Muscle layer of colon (tissue), 2 donors: ENCODE data around the gene SLC26A4.

Experiments
- H3K27ac ChIP-seq: one replicate; pipeline ENCODE4 v1.7.0; 2013; ENCODE audit warnings: low read depth, mild to moderate bottlenecking, low read length, moderate library complexity
- H3K27me3 ChIP-seq, 2 donors: one replicate each; pipeline ENCODE4 v1.7.0; 2013; ENCODE audit warnings: low read length in 2 of 2, mild to moderate bottlenecking in 2 of 2; ENCODE audit not compliant: insufficient read depth in 2 of 2, control insufficient read depth in 1 of 2
- H3K36me3 ChIP-seq: one replicate; pipeline ENCODE4 v1.7.0; 2013; ENCODE audit warnings: mild to moderate bottlenecking, low read length; ENCODE audit not compliant: insufficient read depth
- H3K4me1 ChIP-seq: one replicate; pipeline ENCODE4 v1.7.0; 2013; ENCODE audit warnings: mild to moderate bottlenecking, low read length; ENCODE audit not compliant: insufficient read depth
- H3K4me3 ChIP-seq, 2 donors: one replicate each; pipeline ENCODE4 v1.7.0; 2013; ENCODE audit warnings: low read length in 2 of 2, low read depth in 1 of 2, mild to moderate bottlenecking in 1 of 2, moderate library complexity in 1 of 2
- H3K9ac ChIP-seq: one replicate; pipeline ENCODE4 v1.7.0; 2013; ENCODE audit warnings: low read length
- H3K9me3 ChIP-seq: one replicate; pipeline ENCODE4 v1.7.0; 2013; ENCODE audit warnings: mild to moderate bottlenecking, low read length
- donor health status: abdominal sarcoma.
- donor health status: Adenocarcinoma of cecum.

Gene SLC26A4

DNA sequence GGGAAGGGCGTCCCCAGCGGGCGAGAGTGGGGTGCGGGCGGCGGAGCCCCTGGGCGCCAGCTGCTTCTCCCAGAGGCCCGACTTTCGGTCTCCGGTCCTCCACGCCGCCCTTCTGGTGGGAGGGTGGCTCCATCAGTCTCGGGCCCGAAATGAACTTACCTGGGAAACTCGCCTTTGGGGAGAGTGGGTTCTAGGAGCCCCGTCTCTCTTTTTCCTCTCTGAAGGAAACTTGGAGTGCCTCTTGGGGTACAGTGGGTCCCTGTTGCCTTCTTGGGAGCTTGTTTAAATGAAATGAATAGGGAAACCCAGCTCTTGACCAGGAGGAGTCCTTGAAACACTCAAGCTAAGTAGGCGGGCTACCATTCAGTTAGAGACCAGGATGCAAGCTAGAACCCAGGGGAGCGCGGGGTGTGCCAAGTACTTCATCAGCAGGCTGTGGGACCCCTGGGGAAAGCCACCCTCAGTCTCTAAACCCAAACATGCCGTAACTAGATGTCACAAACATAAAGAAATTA lies 1.3 kb downstream of the SLC26A4 start:
- Histone ChIP-seq H3K27me3 (peaks cover 13 to 30% of the 10 kb centered on the region in 2 donors), H3K36me3 (no peaks in the 10 kb centered on the region), H3K9ac (no peak overlapping the region), H3K27ac (no peak overlapping the region), H3K4me3 (peak overlapping the region; percentile 61 to 71), H3K9me3 (no peaks in the 10 kb centered on the region), H3K4me1 (peaks cover 4% of the 10 kb centered on the region)

DNA sequence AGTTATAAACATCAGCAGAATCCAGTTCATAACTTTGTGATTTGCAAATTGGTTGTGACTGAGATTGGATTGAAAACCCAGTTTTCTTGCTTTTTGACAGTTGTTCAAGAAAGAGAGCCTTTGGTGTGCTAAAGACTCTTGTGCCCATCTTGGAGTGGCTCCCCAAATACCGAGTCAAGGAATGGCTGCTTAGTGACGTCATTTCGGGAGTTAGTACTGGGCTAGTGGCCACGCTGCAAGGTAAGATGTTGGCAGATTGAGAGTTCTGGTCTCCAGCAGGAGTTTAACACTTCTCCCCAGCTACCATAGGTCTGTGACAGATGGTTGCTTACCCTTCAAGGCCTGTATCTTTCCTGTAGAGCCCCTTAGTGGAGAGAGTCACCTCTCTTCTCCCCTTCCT lies 2.6 kb downstream of the SLC26A4 start:
- no peaks in the 10 kb centered on the region for H3K9me3 ChIP-seq

DNA sequence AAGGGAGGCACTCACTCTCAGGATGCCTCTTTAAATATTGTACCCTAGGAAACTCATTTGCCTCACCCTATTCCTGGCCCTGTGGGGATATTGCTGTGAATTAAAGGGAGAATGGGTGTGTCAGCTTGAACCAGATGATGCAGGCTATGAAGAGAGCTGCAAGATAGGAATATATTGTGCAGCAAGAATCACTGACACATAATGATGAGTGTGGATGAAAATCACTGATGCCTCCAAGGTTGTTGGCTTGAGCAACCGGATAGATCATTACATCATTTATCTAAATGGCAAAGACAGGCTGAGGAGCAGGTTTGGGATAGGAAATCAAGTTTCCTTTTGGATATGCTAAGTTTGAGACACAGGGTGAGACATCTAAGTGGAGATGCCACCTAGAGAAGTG lies 6.2 kb downstream of the SLC26A4 start:
- no peaks in the 10 kb centered on the region for H3K9me3 ChIP-seq
- no peak overlapping the region for H3K4me3 ChIP-seq
- no peaks in the 10 kb centered on the region for H3K36me3 ChIP-seq
- no peak overlapping the region for H3K9ac ChIP-seq
- peaks cover 3% of the 10 kb centered on the region for H3K4me1 ChIP-seq
- peaks cover 4 to 10% of the 10 kb centered on the region in 2 donors for H3K27me3 ChIP-seq
- H3K27ac ChIP-seq: no peak overlapping the region

More for the DNA sequence above, 2.6 kb downstream of the SLC26A4 start:
- H3K36me3 ChIP-seq: no peaks in the 10 kb centered on the region
- no peak overlapping the region for H3K4me3 ChIP-seq
- no peak overlapping the region for H3K27ac ChIP-seq
- H3K27me3 ChIP-seq: peaks cover 13 to 30% of the 10 kb centered on the region in 2 donors
- H3K9ac ChIP-seq: no peak overlapping the region
- H3K4me1 ChIP-seq: peaks cover 4% of the 10 kb centered on the region

DNA sequence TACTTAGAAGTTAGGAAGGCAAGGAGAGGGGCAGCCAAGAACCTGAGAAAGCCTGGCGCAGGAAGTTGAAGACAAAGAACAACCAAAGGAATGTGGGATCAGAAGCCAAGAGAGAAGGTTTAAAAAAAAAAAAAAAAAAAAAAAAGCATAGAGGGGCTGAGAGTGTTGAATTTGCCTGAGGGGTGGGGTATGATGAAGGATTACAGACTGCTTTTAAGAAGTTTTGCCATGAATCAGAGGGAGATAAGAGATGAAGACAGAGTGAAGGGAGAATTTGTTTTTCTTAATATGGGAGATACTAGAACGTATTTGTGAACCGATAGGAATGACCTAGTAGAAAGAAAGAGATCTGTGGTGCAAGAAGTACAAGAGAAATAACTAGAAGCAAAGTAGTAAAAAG lies 6.7 kb downstream of the SLC26A4 start:
- H3K4me1 ChIP-seq: no peaks in the 10 kb centered on the region
- no peak overlapping the region for H3K9ac ChIP-seq
- H3K27ac ChIP-seq: no peak overlapping the region
- no peaks in the 10 kb centered on the region for H3K36me3 ChIP-seq
- H3K9me3 ChIP-seq: no peaks in the 10 kb centered on the region
- H3K27me3 ChIP-seq: peaks cover 4% of the 10 kb centered on the region in 2 donors
- H3K4me3 ChIP-seq: no peak overlapping the region

DNA sequence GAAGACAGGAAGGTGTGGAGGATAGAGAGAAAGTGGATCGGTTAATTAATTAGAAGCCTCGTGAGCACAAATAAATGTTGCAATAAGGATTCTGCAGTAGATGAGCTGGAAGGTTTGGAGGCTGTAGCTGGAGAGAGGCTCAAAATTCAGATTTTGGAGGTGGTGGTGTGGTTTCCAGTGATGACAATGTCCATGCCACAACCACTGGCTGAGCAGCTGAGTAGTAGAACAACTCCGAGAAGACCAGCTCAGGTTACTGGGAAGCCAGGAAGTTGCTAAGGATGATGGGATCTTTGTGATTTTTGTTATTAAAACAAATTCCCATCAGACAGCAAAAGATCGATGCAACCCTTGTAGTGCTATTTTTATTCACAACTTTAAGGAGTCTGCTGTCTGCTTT lies 7.7 kb downstream of the SLC26A4 start:
- H3K9me3 ChIP-seq: no peaks in the 10 kb centered on the region
- H3K27ac ChIP-seq: no peak overlapping the region
- no peaks in the 10 kb centered on the region for H3K4me1 ChIP-seq
- no peaks in the 10 kb centered on the region for H3K36me3 ChIP-seq
- H3K4me3 ChIP-seq: no peak overlapping the region
- H3K9ac ChIP-seq: no peak overlapping the region
- H3K27me3 ChIP-seq: peaks cover 0 to 1% of the 10 kb centered on the region in 2 donors

DNA sequence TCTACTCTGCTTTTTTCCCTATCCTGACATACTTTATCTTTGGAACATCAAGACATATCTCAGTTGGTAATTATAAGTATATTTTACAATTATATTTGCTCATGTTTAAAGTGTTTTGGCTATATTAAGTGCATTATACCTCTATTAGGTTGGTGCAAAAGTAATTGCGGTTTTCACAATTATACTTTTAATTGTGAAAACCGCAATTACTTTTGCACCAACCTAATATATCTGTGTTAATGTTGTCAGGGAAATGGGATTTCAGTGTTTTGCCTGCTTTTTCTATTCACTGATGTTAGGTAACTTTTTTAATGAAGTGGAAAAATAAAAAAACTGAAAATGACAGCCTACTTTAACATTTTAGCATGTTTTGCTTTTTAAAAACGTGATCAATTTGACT lies 11.6 kb downstream of the SLC26A4 start:
- Histone ChIP-seq H3K36me3 (no peaks in the 10 kb centered on the region), H3K27me3 (no peaks in the 10 kb centered on the region), H3K4me1 (no peaks in the 10 kb centered on the region), H3K9ac (no peak overlapping the region), H3K4me3 (no peak overlapping the region), H3K27ac (no peak overlapping the region), H3K9me3 (no peaks in the 10 kb centered on the region)

DNA sequence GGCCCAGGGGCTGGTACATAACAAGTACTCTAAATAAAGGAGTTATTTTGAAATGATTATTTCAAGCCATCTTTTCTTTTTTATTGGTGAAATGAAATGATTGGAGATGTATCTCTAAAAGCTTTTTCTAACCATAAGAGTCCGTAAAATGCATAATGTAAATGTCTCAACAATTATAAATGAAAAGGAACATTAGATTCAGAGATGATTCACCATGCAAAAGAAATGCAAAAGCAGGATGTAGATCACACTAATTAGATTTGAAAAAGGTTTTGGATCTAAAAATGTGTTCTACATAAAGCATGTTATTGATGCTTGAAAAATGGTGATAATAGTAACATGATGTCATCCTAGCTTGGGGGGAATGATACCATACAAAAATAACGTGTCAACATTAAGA lies 15.6 kb downstream of the SLC26A4 start:
- H3K27ac ChIP-seq: no peak overlapping the region
- no peaks in the 10 kb centered on the region for H3K9me3 ChIP-seq
- H3K9ac ChIP-seq: no peak overlapping the region
- no peaks in the 10 kb centered on the region for H3K27me3 ChIP-seq
- H3K4me3 ChIP-seq: no peak overlapping the region
- H3K4me1 ChIP-seq: no peaks in the 10 kb centered on the region
- no peaks in the 10 kb centered on the region for H3K36me3 ChIP-seq

DNA sequence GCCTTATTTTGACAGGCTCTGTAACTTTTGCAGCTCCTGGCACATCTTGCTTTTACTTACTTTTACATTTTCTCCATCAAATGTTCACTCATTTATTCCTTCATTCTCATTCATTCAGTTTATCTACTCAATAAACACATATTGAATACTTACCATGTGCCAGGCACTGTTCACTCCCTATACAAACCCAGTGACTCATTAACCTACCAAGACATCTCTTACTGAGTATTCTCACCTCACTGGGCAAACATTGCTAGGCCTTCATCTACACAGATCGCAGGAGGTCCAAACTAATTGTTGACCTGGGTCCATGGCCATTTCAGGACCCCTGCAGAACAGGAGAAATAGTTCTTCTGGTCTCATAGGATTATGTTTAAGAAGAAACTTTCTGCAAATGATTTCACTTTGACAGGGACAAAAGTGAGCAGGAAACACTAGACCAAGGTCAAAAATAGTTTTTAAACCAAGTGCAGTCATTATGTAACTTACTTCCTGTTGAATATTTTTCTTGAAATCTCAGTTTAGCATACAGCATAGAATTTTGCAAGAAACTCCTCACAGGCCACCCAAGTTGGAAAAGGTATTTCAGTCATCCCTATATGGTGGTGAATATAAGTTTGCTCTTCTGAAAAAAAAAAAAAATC lies 17.6 kb downstream of the SLC26A4 start:
- Histone ChIP-seq H3K27ac (no peak overlapping the region), H3K36me3 (no peaks in the 10 kb centered on the region), H3K4me1 (no peaks in the 10 kb centered on the region), H3K9me3 (no peaks in the 10 kb centered on the region), H3K9ac (no peak overlapping the region), H3K4me3 (no peak overlapping the region), H3K27me3 (no peaks in the 10 kb centered on the region)

DNA sequence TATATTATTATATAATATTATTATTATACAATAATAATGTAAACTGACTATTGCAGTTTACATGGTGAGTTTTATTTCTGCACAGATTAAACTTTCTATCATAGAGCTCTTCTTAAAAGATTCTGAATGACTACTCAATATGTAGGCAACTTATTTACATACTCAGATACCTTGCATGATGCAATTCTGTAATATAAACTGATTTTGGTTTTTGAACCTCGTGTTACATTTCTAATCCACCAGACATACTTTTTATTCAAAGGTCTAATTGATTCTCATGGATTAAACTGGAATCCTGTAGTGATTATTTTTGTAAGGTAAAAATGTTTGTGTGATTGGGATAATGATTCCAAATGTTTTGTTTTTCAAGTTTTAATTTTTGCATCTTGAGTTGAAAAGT lies 19.9 kb downstream of the SLC26A4 start:
- Histone ChIP-seq H3K4me3 (no peak overlapping the region), H3K9me3 (no peaks in the 10 kb centered on the region), H3K27ac (no peak overlapping the region), H3K9ac (no peak overlapping the region), H3K36me3 (no peaks in the 10 kb centered on the region), H3K27me3 (no peaks in the 10 kb centered on the region), H3K4me1 (no peaks in the 10 kb centered on the region)

DNA sequence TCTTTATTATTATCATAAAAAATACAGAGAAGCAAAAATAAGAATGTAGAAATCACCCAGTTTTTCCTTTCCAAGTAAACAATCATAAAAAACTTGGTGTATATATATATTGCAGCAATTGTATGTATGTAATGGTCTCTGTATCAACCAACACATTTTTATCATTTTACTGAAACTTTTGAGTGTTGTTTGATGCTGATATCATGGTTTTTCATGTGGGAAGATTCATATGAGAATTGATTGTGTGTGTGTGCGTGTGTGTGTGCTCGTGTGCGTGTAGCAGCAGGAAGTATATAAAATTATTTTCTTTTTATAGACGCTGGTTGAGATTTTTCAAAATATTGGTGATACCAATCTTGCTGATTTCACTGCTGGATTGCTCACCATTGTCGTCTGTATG lies 22.3 kb downstream of the SLC26A4 start:
- Histone ChIP-seq H3K4me3 (no peak overlapping the region), H3K4me1 (no peaks in the 10 kb centered on the region), H3K27me3 (no peaks in the 10 kb centered on the region), H3K36me3 (no peaks in the 10 kb centered on the region), H3K9me3 (no peaks in the 10 kb centered on the region), H3K9ac (no peak overlapping the region), H3K27ac (no peak overlapping the region)

DNA sequence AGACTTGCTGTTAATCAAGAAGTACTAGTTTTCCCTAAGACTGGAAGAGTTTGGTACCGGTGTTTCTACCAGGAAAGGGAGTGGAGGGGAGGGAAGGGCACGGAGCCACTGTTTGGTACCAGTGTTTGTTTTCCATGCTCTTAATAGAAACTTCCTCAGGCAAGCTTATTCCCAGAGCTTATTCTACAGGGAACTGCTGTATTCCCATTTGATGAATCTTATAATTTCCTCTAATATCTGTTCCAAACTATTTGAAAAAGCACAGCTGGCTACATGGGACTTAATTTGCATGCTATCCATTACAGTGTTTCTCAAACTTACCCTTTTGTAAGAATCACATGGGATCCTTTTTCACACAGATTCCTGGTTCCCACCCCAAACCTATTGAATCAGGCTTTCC lies 23.7 kb downstream of the SLC26A4 start:
- H3K27ac ChIP-seq: no peak overlapping the region
- H3K4me1 ChIP-seq: no peaks in the 10 kb centered on the region
- no peaks in the 10 kb centered on the region for H3K36me3 ChIP-seq
- H3K4me3 ChIP-seq: no peak overlapping the region
- no peak overlapping the region for H3K9ac ChIP-seq
- H3K27me3 ChIP-seq: no peaks in the 10 kb centered on the region
- no peaks in the 10 kb centered on the region for H3K9me3 ChIP-seq

DNA sequence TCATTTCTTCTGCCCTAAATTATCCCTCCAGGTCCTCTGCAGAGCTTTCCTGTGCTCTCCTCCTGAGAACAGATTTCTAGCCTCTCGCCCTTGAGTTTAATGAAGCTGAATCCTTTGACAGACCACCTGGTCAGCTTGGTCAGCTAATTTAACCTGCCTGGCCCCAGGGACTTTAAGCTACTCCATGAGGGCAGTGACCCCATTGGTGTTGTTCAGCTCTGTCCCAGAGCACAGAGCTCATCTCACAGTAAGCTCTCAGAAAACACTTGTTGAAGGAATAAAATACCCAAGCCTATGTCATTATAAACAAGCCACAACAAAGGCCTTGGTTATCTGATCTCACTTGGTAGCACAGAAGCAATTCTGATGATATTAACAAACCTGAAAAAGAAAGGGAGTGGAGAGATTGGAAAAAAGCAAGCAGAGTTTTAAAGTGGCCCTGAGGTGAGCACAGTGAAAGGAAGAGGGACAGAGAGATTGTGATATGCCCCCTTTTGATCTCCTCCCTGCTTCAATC lies 24.4 kb downstream of the SLC26A4 start:
- Histone ChIP-seq H3K9me3 (no peaks in the 10 kb centered on the region), H3K27ac (no peak overlapping the region), H3K4me1 (no peaks in the 10 kb centered on the region), H3K36me3 (no peaks in the 10 kb centered on the region), H3K4me3 (no peak overlapping the region), H3K9ac (no peak overlapping the region), H3K27me3 (no peaks in the 10 kb centered on the region)
